Upper lobe of right lung (tissue), 1 donor: ENCODE data around the gene SLC46A1. TPM values are rescaled to one million over a fixed set of nuclear protein-coding genes. Genes with fewer than 3 reads are reported as not detected.
A peak's percentile ranks its signal among the peaks of the same experiment; 100 is the strongest.

ENCODE experiments used
- ATAC-seq: fragments of 200-7000 bp; cut with Tn5 transposase; one replicate; pipeline ENCODE4 v1.9.1; 2020; ENCODE audit warnings: mild to moderate bottlenecking, moderate library complexity
- DNase-seq: peaks from one replicate; pipeline ENCODE4 v3.0.0-alpha.2; 2020
- H3K27ac ChIP-seq: fragments of 200-600 bp; one replicate; pipeline ENCODE4 v1.8.0; 2022
- H3K27me3 ChIP-seq: fragments of 200-600 bp; one replicate; pipeline ENCODE4 v1.8.0; 2022; ENCODE audit warnings: mild to moderate bottlenecking
- H3K36me3 ChIP-seq: fragments of 200-600 bp; one replicate; pipeline ENCODE4 v1.8.0; 2022
- H3K4me1 ChIP-seq: fragments of 200-600 bp; one replicate; pipeline ENCODE4 v1.8.0; 2022
- H3K4me3 ChIP-seq: fragments of 200-600 bp; one replicate; pipeline ENCODE4 v1.8.0; 2022; ENCODE audit warnings: mild to moderate bottlenecking
- H3K9me3 ChIP-seq: fragments of 200-600 bp; one replicate; pipeline ENCODE4 v1.8.0; 2022
- CTCF ChIP-seq: fragments of 200-600 bp; IDR thresholded peaks from one replicate; pipeline ENCODE4 v1.8.0; 2022; ENCODE audit warnings: antibody characterized with exemption
- intact Hi-C: fragments of 100-400 bp; cut with DNase I; formaldehyde crosslinking; loops from one replicate; pipeline ENCODE4 v1.11.0; 2022
- total RNA-seq: library from RNA; stranded (reverse); fragmentation: NEBNext Ultra II Directional; extraction: Animal tissue kit (Norgen Biotek cat#: 25700); gene quantifications from one replicate; pipeline ENCODE4 v1.2.1, GENCODE V29; 2021
- donor health status: DM: no; HTN: yes; CAD: no; lungs with severe emphysema.

Gene SLC46A1
- total RNA-seq, 1 donor from 2014 or later: 17.0 TPM

DNA sequence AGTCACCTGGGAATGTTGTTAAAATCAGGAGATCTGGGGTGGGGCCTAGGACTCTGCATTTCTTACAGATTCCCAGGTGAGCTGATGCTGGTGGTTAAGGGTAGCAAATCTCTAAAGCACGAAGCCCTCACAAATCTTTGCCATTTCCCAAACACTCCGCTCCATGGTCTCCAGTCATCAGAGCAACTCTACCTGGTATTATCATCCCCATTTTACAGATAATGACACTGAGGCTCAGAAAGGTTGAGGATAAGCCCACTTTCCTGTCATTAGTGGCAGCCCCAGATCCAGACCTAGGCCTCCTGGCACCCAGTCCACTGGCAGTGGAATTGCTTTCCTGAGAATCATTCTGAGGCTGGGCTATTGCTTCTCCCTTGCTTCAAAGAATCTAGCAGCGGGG is 8.7 kb downstream of the SLC46A1 start:
- H3K9me3 ChIP-seq: no peaks in the 10 kb centered on the region
- TF ChIP-seq CTCF: no peak
- ATAC-seq: no peak
- no peaks in the 10 kb centered on the region for H3K27me3 ChIP-seq
- no peaks in the 10 kb centered on the region for H3K4me1 ChIP-seq
- H3K4me3 ChIP-seq: no peak overlapping the region
- intact Hi-C loops: no loop called here
- H3K36me3 ChIP-seq: peaks cover 25% of the 10 kb centered on the region
- DNase-seq: no peak
- no peak overlapping the region for H3K27ac ChIP-seq

DNA sequence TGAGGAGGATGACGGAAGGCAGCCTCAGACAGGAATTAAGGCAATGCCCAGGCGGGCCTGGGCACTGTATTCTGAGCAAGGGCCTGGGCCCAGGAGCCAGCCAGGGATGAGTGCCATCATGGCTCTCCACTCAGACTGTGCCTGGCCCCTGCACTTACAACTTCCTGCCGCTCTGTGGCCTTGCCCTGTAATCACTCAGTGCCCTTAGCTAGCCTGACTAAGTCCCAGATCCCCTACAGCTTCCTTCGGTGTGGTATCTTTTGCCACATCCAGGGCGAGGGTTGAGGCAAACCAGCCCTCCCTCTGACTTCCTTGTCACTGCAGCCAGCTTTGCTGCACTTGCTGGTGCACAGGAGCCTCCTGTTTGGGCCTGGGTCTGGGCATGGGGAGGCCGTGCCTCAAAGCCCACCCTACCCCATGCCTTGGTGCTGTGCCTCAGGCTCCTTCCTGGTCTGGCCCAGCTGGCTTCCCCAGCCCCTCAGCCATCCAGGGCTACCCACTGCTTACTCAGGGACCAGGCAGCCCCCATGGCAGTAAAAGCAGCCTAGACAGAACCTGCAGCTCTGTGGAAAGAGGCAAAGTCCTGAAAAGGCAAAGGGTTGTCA is 9.3 kb downstream of the SLC46A1 start:
- Histone ChIP-seq H3K4me3 (no peak overlapping the region), H3K27ac (no peak overlapping the region), H3K36me3 (peaks cover 29% of the 10 kb centered on the region), H3K4me1 (no peaks in the 10 kb centered on the region), H3K9me3 (no peaks in the 10 kb centered on the region), H3K27me3 (no peaks in the 10 kb centered on the region)
- DNase-seq (no peak), ATAC-seq (peak; percentile 51)
- no peak for TF ChIP-seq CTCF
- intact Hi-C loops: no loop called here

DNA sequence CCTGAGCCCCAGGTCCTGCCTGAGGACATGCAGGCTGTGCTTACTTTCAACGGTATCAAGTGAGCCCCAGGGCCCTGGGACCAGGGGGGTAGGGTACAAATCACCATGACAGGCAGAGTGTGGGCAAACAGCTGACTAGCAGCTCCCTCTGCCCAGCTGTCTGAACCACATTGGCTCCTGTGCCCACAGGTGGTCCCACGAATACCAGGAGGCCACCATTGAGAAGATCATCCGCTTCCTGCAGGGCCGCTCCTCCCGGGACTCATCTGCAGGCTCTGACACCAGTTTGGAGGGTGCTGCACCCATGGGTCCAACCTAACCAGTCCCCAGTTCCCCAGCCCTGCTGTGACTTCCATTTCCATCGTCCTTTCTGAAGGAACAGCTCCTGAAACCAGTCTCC is 10.0 kb downstream of the SLC46A1 start:
- DNase-seq: no peak
- TF ChIP-seq CTCF: no peak
- no peaks in the 10 kb centered on the region for H3K27me3 ChIP-seq
- H3K27ac ChIP-seq: no peak overlapping the region
- intact Hi-C loops: no loop called here
- H3K36me3 ChIP-seq: peaks cover 37% of the 10 kb centered on the region
- H3K9me3 ChIP-seq: no peaks in the 10 kb centered on the region
- H3K4me3 ChIP-seq: no peak overlapping the region
- ATAC-seq: no peak
- H3K4me1 ChIP-seq: no peaks in the 10 kb centered on the region

GRCh38 chr17:28395426-28395825 is 10.6 kb downstream of the SLC46A1 start:
- Histone ChIP-seq H3K27me3 (no peaks in the 10 kb centered on the region), H3K4me1 (no peaks in the 10 kb centered on the region), H3K36me3 (peaks cover 37% of the 10 kb centered on the region), H3K27ac (no peak overlapping the region), H3K9me3 (no peaks in the 10 kb centered on the region), H3K4me3 (no peak overlapping the region)
- intact Hi-C loops: no loop called here
- ATAC-seq (no peak), DNase-seq (no peak)
- no peak for TF ChIP-seq CTCF

GRCh38 chr17:28394337-28395116 is 11.5 kb downstream of the SLC46A1 start:
- Histone ChIP-seq H3K27ac (no peak overlapping the region), H3K9me3 (no peaks in the 10 kb centered on the region), H3K4me1 (no peaks in the 10 kb centered on the region), H3K4me3 (no peak overlapping the region), H3K27me3 (no peaks in the 10 kb centered on the region), H3K36me3 (peaks cover 41% of the 10 kb centered on the region)
- ATAC-seq: no peak
- intact Hi-C loops: no loop called here
- no peak for TF ChIP-seq CTCF
- no peak for DNase-seq
